ENCODE data around the gene PROSER2. TPM values are rescaled to one million over a fixed set of nuclear protein-coding genes. Genes with fewer than 3 reads are reported as not detected.

PROSER2 gene
- total and polyA plus RNA-seq, 2 of the 13 experiments (the other 11 are each of a cell fraction or from before 2014, with no cell fraction given): 6.9 to 7.7 TPM

DNA sequence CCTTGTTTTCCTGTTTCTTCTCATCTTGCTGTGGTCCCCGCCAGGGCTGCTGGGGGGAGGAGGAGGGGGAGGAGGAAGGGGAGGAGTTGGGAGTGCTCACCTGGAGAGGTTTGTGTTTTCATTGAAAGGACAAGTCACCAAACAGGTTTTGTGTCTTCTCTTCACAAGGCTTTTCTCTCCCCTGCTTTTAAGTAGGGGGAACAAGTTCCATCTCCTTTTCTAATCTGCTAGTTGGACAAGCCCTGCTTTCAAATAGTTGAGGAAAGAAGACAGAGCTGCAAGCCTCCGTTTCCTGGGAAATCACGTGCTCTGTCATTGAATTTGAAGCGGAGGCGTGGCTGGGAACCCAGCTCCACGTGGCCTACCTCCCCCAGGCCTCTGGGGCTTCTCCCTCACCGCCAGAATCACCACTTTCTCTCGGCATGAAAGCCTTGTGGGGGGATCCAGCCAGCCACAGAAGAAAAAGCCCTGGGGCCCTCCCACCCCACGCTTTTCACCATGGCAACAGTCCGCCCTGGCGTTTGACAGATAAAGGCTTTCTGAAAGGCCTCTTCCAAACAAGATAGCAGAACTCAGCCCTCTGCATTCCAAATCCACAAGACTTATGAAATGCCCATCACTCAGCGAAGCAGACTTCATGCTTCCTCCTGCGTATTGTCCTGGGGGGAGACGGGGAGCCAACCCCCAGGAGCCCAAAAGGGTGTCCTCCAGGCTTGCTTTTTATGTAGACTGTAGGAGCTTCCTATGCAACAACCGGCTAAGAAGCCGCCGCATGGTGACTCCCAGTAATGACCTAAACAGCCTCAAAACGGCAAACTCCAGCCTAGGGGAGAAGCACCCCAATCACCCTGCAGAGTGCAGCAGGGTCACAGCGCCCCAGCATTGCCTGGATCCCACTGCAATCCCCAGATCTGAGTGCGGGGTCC is 51.7 kb downstream of the PROSER2 start (continued):
- TF ChIP-seq LCORL (IDR thresholded peaks at IDR 0.05) (no peak), LCORL (CRISPR knock-in tag; IDR thresholded peaks at IDR 0.05) (0 out of 2 replicates have a peak, but pooled peaks have one; percentile 32), SALL1 (CRISPR knock-in tag; IDR thresholded peaks at IDR 0.05) (peak; percentile 63), ZNF777 (CRISPR knock-in tag; IDR thresholded peaks at IDR 0.05) (peak; percentile 33; the same call in 1 of the 2 replicates), GATAD1 (CRISPR knock-in tag; IDR thresholded peaks at IDR 0.05) (no peak), GABPA (IDR thresholded peaks at IDR 0.05; ENCODE audit: low read depth, low read length) (no peak), GABPA (CRISPR knock-in tag; IDR thresholded peaks at IDR 0.05; ENCODE audit: low read depth) (no peak; the same call in 1 of the 2 replicates), ZNF160 (CRISPR knock-in tag; IDR thresholded peaks at IDR 0.05) (0 out of 2 replicates have a peak, but pooled peaks have one; percentile 16), KLF15 (CRISPR knock-in tag; IDR thresholded peaks at IDR 0.05; ENCODE audit: borderline replicate concordance) (no peak), XBP1 (CRISPR knock-in tag; IDR thresholded peaks at IDR 0.05) (no peak), FLYWCH1 (CRISPR knock-in tag; IDR thresholded peaks at IDR 0.05) (0 out of 2 replicates have a peak, but pooled peaks have one; percentile 49), POLR2G (IDR thresholded peaks at IDR 0.05; ENCODE audit: low read depth, low read length) (no peak), ZNF605 (CRISPR knock-in tag; IDR thresholded peaks at IDR 0.05) (peak; percentile 65), U2AF1 (optimal IDR thresholded peaks at IDR 0.05; ENCODE audit: low read depth, low read length) (no peak), ZNF563 (CRISPR knock-in tag; IDR thresholded peaks at IDR 0.05) (peak; percentile 7; the same call in 1 of the 2 replicates)
- TF ChIP-seq, protein P1, sequence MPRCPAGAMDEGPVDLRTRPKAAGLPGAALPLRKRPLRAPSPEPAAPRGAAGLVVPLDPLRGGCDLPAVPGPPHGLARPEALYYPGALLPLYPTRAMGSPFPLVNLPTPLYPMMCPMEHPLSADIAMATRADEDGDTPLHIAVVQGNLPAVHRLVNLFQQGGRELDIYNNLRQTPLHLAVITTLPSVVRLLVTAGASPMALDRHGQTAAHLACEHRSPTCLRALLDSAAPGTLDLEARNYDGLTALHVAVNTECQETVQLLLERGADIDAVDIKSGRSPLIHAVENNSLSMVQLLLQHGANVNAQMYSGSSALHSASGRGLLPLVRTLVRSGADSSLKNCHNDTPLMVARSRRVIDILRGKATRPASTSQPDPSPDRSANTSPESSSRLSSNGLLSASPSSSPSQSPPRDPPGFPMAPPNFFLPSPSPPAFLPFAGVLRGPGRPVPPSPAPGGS (CRISPR knock-in tag; IDR thresholded peaks at IDR 0.05): peak; percentile 63; the same call in 1 of the 2 replicates
- TF ChIP-seq, protein P2, sequence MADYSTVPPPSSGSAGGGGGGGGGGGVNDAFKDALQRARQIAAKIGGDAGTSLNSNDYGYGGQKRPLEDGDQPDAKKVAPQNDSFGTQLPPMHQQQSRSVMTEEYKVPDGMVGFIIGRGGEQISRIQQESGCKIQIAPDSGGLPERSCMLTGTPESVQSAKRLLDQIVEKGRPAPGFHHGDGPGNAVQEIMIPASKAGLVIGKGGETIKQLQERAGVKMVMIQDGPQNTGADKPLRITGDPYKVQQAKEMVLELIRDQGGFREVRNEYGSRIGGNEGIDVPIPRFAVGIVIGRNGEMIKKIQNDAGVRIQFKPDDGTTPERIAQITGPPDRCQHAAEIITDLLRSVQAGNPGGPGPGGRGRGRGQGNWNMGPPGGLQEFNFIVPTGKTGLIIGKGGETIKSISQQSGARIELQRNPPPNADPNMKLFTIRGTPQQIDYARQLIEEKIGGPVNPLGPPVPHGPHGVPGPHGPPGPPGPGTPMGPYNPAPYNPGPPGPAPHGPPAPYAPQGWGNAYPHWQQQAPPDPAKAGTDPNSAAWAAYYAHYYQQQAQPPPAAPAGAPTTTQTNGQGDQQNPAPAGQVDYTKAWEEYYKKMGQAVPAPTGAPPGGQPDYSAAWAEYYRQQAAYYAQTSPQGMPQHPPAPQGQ (CRISPR knock-in tag; IDR thresholded peaks at IDR 0.05; ENCODE audit: borderline replicate concordance): no peak
- TF ChIP-seq, protein P3, sequence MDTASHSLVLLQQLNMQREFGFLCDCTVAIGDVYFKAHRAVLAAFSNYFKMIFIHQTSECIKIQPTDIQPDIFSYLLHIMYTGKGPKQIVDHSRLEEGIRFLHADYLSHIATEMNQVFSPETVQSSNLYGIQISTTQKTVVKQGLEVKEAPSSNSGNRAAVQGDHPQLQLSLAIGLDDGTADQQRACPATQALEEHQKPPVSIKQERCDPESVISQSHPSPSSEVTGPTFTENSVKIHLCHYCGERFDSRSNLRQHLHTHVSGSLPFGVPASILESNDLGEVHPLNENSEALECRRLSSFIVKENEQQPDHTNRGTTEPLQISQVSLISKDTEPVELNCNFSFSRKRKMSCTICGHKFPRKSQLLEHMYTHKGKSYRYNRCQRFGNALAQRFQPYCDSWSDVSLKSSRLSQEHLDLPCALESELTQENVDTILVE (CRISPR knock-in tag; IDR thresholded peaks at IDR 0.05): 0 out of 2 replicates have a peak, but pooled peaks have one; percentile 23
- TF ChIP-seq, protein P4, sequence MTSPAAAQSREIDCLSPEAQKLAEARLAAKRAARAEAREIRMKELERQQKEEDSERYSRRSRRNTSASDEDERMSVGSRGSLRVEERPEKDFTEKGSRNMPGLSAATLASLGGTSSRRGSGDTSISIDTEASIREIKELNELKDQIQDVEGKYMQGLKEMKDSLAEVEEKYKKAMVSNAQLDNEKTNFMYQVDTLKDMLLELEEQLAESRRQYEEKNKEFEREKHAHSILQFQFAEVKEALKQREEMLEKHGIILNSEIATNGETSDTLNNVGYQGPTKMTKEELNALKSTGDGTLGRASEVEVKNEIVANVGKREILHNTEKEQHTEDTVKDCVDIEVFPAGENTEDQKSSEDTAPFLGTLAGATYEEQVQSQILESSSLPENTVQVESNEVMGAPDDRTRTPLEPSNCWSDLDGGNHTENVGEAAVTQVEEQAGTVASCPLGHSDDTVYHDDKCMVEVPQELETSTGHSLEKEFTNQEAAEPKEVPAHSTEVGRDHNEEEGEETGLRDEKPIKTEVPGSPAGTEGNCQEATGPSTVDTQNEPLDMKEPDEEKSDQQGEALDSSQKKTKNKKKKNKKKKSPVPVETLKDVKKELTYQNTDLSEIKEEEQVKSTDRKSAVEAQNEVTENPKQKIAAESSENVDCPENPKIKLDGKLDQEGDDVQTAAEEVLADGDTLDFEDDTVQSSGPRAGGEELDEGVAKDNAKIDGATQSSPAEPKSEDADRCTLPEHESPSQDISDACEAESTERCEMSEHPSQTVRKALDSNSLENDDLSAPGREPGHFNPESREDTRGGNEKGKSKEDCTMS (CRISPR knock-in tag; conservative IDR thresholded peaks at IDR 0.05): no peak

Measured in HepG2 (cell line).